ENCODE measurements around the gene SH3PXD2B.

Gene SH3PXD2B

DNA sequence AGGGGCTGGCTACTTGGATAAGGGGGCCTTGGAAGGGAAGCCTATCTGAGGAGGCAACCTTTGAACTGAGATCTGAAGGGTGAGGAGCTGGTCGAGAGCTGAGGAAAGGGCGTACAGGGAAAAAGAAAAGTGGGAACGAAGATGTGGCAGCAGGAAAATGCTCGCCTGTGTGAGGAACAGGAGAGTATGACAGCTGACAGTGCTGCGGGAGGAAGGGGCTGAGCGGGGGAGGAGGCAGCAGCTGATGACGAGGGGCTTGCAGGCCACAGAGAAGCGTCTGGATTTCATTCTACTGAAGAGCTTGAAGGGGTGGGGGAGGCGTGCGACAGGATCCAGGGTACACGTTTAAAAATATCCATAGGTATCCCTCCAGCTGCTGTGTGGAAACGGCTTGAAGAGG lies 28.9 kb downstream of the SH3PXD2B start:
- H3K14ac ChIP-seq (ENCODE audit: low read length), result no peak overlapping the region
- no peak overlapping the region for H2BK120ac ChIP-seq (ENCODE audit: insufficient read depth, low read length, poor library complexity)
- peaks cover 0 to 10% of the 10 kb centered on the region in 2 experiments for H3K4me1 ChIP-seq (ENCODE audit: control insufficient read depth in 1 of 2, insufficient read depth in 2 of 2, low read length in 2 of 2)
- H3K79me2 ChIP-seq (ENCODE audit: control insufficient read depth, insufficient read depth, low read length, poor library complexity), result peaks cover 6% of the 10 kb centered on the region
- H3K4ac ChIP-seq (ENCODE audit: low read depth, low read length), result no peak overlapping the region
- peaks cover 22 to 39% of the 10 kb centered on the region in 2 experiments for H3K36me3 ChIP-seq (ENCODE audit: control insufficient read depth in 1 of 2, insufficient read depth in 2 of 2, low read length in 2 of 2)
- no peaks in the 10 kb centered on the region for H3K27me3 ChIP-seq (ENCODE audit: insufficient read depth, low read length)
- no peak overlapping the region for H2AK5ac ChIP-seq (ENCODE audit: low read length)
- H3K79me1 ChIP-seq (ENCODE audit: low read length), result no peaks in the 10 kb centered on the region
- no peak overlapping the region for H2AFZ ChIP-seq (ENCODE audit: insufficient read depth, low read length, poor library complexity)
- no peaks in the 10 kb centered on the region for H3K9me3 ChIP-seq (ENCODE audit: insufficient read depth, low read depth, low read length)
- no peak overlapping the region for H4K12ac ChIP-seq (ENCODE audit: low read depth, low read length)
- no peak overlapping the region for H3K27ac ChIP-seq (ENCODE audit: low read depth, low read length)
- DNase-seq, result no peak
- H2BK12ac ChIP-seq (ENCODE audit: low read length), result no peak overlapping the region
- H3K18ac ChIP-seq (ENCODE audit: low read length), result no peak overlapping the region
- no peak overlapping the region for H3K9ac ChIP-seq (ENCODE audit: low read length)
- H4K8ac ChIP-seq (ENCODE audit: low read depth, low read length), result no peak overlapping the region
- no CpG with 5 or more reads among the region's 12 CpGs for WGBS (ENCODE audit: extremely low coverage, insufficient coverage, insufficient read length)
- no peak overlapping the region for H4K91ac ChIP-seq (ENCODE audit: low read depth, low read length)
- H3K4me3 ChIP-seq (ENCODE audit: low read depth, low read length), result no peak overlapping the region
- no peak overlapping the region for H3K23ac ChIP-seq (ENCODE audit: low read length)
- H3K4me2 ChIP-seq (ENCODE audit: low read length), result no peak overlapping the region
- no peak overlapping the region for H2BK5ac ChIP-seq (ENCODE audit: low read depth, low read length, poor library complexity)

DNA sequence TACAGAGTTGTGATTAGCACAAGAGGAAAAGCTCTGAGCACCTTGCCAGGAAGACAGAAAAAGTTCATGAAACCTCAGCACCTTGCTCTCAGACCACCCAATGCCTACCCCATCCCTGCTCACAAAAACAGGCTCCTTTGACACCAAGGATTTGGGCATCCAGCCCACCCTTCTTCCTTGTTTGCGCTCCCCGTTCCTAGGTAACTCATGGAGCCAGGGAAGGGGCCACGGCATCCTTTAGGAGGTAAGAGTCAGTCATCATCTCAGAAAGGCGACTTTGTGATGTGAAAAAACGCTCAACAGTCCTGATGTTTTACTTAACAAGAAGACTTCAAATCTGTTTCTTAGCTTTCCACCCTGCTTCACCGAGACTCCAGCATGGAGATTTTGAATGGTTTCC lies 29.5 kb downstream of the SH3PXD2B start:
- no peak overlapping the region for H4K91ac ChIP-seq (ENCODE audit: low read depth, low read length)
- no peak overlapping the region for H3K9ac ChIP-seq (ENCODE audit: low read length)
- H3K4me2 ChIP-seq (ENCODE audit: low read length), result no peak overlapping the region
- no peak for DNase-seq
- no peak overlapping the region for H2BK5ac ChIP-seq (ENCODE audit: low read depth, low read length, poor library complexity)
- no peak overlapping the region for H4K12ac ChIP-seq (ENCODE audit: low read depth, low read length)
- H3K79me1 ChIP-seq (ENCODE audit: low read length), result no peaks in the 10 kb centered on the region
- peaks cover 5% of the 10 kb centered on the region for H3K79me2 ChIP-seq (ENCODE audit: control insufficient read depth, insufficient read depth, low read length, poor library complexity)
- no peak overlapping the region for H3K23ac ChIP-seq (ENCODE audit: low read length)
- H3K4me1 ChIP-seq (ENCODE audit: control insufficient read depth in 1 of 2, insufficient read depth in 2 of 2, low read length in 2 of 2), result peaks cover 0 to 10% of the 10 kb centered on the region in 2 experiments
- H2AFZ ChIP-seq (ENCODE audit: insufficient read depth, low read length, poor library complexity), result no peak overlapping the region
- no peaks in the 10 kb centered on the region for H3K27me3 ChIP-seq (ENCODE audit: insufficient read depth, low read length)
- H3K27ac ChIP-seq (ENCODE audit: low read depth, low read length), result no peak overlapping the region
- H2AK5ac ChIP-seq (ENCODE audit: low read length), result no peak overlapping the region
- peaks cover 20 to 42% of the 10 kb centered on the region in 2 experiments for H3K36me3 ChIP-seq (ENCODE audit: control insufficient read depth in 1 of 2, insufficient read depth in 2 of 2, low read length in 2 of 2)
- H4K8ac ChIP-seq (ENCODE audit: low read depth, low read length), result no peak overlapping the region
- H3K14ac ChIP-seq (ENCODE audit: low read length), result no peak overlapping the region
- no CpG with 5 or more reads among the region's 6 CpGs for WGBS (ENCODE audit: extremely low coverage, insufficient coverage, insufficient read length)
- H3K9me3 ChIP-seq (ENCODE audit: insufficient read depth, low read depth, low read length), result no peaks in the 10 kb centered on the region
- H3K4me3 ChIP-seq (ENCODE audit: low read depth, low read length), result no peak overlapping the region
- H2BK12ac ChIP-seq (ENCODE audit: low read length), result no peak overlapping the region
- no peak overlapping the region for H2BK120ac ChIP-seq (ENCODE audit: insufficient read depth, low read length, poor library complexity)
- no peak overlapping the region for H3K4ac ChIP-seq (ENCODE audit: low read depth, low read length)
- H3K18ac ChIP-seq (ENCODE audit: low read length), result no peak overlapping the region

DNA sequence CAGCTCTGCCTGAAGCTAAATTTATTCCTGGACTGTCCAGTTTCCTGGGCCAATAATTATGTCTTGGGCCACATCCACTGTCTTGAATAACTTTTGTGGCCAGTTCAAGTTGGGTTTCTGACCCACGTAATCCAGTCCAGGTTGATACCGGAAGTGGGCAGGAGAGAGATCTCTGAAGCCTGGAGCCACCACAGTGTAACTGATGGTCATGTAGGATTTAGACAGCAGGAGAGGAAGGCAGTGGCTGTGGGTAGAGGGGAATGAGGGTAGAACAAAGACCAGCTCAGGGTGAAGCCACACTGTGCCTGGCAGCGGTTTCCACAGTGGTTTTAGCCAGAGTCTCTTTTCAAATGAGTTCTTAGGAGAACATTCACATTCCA lies 30.2 kb downstream of the SH3PXD2B start:
- Histone ChIP-seq H3K23ac (ENCODE audit: low read length) (no peak overlapping the region), H3K79me2 (ENCODE audit: control insufficient read depth, insufficient read depth, low read length, poor library complexity) (peaks cover 4% of the 10 kb centered on the region), H3K4ac (ENCODE audit: low read depth, low read length) (no peak overlapping the region), H2BK5ac (ENCODE audit: low read depth, low read length, poor library complexity) (peak overlapping the region; percentile 10), H2BK120ac (ENCODE audit: insufficient read depth, low read length, poor library complexity) (no peak overlapping the region), H4K91ac (ENCODE audit: low read depth, low read length) (no peak overlapping the region), H3K18ac (ENCODE audit: low read length) (no peak overlapping the region), H4K8ac (ENCODE audit: low read depth, low read length) (no peak overlapping the region), H3K4me3 (ENCODE audit: low read depth, low read length) (no peak overlapping the region), H3K27ac (ENCODE audit: low read depth, low read length) (no peak overlapping the region), H3K9ac (ENCODE audit: low read length) (no peak overlapping the region), H3K79me1 (ENCODE audit: low read length) (no peaks in the 10 kb centered on the region), H3K14ac (ENCODE audit: low read length) (no peak overlapping the region), H4K12ac (ENCODE audit: low read depth, low read length) (no peak overlapping the region), H2AK5ac (ENCODE audit: low read length) (no peak overlapping the region), H3K4me1 (ENCODE audit: control insufficient read depth in 1 of 2, insufficient read depth in 2 of 2, low read length in 2 of 2) (peaks cover 4 to 10% of the 10 kb centered on the region in 2 experiments), H3K36me3 (ENCODE audit: control insufficient read depth in 1 of 2, insufficient read depth in 2 of 2, low read length in 2 of 2) (peaks cover 19 to 47% of the 10 kb centered on the region in 2 experiments), H3K9me3 (ENCODE audit: insufficient read depth, low read depth, low read length) (no peaks in the 10 kb centered on the region), H2AFZ (ENCODE audit: insufficient read depth, low read length, poor library complexity) (no peak overlapping the region), H3K27me3 (ENCODE audit: insufficient read depth, low read length) (no peaks in the 10 kb centered on the region), H3K4me2 (ENCODE audit: low read length) (no peak overlapping the region), H2BK12ac (ENCODE audit: low read length) (no peak overlapping the region)
- WGBS (ENCODE audit: extremely low coverage, insufficient coverage, insufficient read length), result no CpG with 5 or more reads among the region's 3 CpGs
- no peak for DNase-seq

DNA sequence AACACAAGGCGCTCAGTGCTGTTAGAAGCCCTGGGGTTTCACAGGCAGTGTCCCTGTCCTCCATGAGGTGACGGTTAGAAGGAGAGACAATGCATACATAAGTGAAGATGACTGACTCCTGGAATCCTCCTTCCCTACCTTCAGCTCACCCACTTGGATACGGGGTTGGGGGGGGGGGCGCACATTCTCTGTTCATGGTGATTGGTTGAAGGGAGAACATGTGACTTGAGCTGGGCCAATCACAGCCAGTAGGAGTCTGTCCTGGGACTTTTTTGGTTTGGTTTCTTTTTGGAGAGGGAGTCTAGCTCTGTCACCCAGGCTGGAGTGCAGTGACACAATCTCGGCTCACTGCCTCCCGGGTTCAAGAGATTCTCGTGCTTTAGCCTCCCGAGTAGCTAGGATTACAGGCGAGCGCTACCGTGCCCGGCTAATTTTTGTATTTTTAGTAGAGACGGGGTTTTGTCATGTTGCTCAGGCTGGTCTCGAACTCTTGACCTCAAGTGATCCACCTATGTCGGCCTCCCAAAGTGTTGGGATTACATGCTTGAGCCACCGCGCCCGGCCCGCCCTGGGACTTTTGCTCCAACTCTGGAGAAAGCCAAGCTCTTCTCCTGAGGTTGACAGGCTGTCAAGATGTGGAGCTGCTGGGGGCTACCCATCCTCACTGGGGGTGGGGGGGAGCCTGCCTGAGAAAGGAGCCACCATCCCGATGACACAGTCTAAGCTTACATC lies 30.8 kb downstream of the SH3PXD2B start:
- Histone ChIP-seq H3K27me3 (ENCODE audit: insufficient read depth, low read length) (no peaks in the 10 kb centered on the region), H4K12ac (ENCODE audit: low read depth, low read length) (no peak overlapping the region), H3K4me2 (ENCODE audit: low read length) (no peak overlapping the region), H2AFZ (ENCODE audit: insufficient read depth, low read length, poor library complexity) (no peak overlapping the region), H3K4me3 (ENCODE audit: low read depth, low read length) (no peak overlapping the region), H3K79me2 (ENCODE audit: control insufficient read depth, insufficient read depth, low read length, poor library complexity) (peaks cover 2% of the 10 kb centered on the region), H3K27ac (ENCODE audit: low read depth, low read length) (no peak overlapping the region), H3K36me3 (ENCODE audit: control insufficient read depth in 1 of 2, insufficient read depth in 2 of 2, low read length in 2 of 2) (peaks cover 17 to 50% of the 10 kb centered on the region in 2 experiments), H2BK12ac (ENCODE audit: low read length) (no peak overlapping the region), H3K4ac (ENCODE audit: low read depth, low read length) (no peak overlapping the region), H2BK120ac (ENCODE audit: insufficient read depth, low read length, poor library complexity) (no peak overlapping the region), H4K8ac (ENCODE audit: low read depth, low read length) (no peak overlapping the region), H2BK5ac (ENCODE audit: low read depth, low read length, poor library complexity) (no peak overlapping the region), H3K9me3 (ENCODE audit: insufficient read depth, low read depth, low read length) (no peaks in the 10 kb centered on the region), H3K14ac (ENCODE audit: low read length) (no peak overlapping the region), H3K9ac (ENCODE audit: low read length) (no peak overlapping the region), H3K4me1 (ENCODE audit: control insufficient read depth in 1 of 2, insufficient read depth in 2 of 2, low read length in 2 of 2) (peaks cover 8 to 15% of the 10 kb centered on the region in 2 experiments), H3K79me1 (ENCODE audit: low read length) (no peaks in the 10 kb centered on the region), H4K91ac (ENCODE audit: low read depth, low read length) (no peak overlapping the region), H3K23ac (ENCODE audit: low read length) (no peak overlapping the region), H3K18ac (ENCODE audit: low read length) (no peak overlapping the region), H2AK5ac (ENCODE audit: low read length) (no peak overlapping the region)
- no CpG with 5 or more reads among the region's 20 CpGs for WGBS (ENCODE audit: extremely low coverage, insufficient coverage, insufficient read length)
- no peak for DNase-seq
